Activated CD8-positive, alpha-beta memory T cell treated with anti-CD3 and anti-CD28 coated beads for 24 hours (primary cell): ENCODE results near the gene GRK6.

Experiments
- DNase-seq: peaks from one replicate; pipeline ENCODE4 v3.0.0-alpha.2; 2020

Gene GRK6

DNA sequence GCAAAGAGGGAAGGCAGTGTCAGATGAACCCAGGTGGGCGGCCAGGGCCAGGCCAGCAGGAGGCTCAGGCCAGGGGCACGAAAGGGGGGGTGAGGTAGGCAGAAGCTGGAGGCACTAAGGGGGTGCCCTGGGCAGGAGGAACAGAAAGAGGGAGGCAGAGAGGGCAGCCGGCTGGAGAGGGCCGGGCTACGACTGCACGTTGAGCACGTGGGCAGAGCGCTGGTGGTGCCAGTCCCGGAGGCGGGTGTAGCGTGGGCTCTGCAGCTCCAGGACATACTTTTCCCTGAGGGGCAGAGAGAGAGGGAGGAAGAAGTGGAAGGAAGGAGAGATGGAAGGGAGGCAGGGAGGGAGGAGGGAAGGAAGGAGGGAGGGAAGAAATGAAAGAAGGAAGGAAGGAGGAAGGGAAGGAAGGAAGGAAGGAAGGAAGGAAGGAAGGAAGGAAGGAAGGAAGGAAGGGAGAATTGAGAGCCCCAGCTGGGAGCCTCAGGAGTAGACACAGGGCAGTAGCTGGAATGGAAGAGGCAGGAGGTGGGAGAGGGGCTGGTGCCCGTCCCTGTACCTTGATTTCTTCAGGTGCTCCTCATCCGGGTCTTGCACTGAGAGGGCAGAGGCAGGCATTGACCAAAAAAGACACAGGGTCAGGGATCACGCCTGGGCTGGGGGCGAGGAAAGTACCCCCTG lies 64.0 kb downstream of the GRK6 start:
- DNase-seq, result no peak

DNA sequence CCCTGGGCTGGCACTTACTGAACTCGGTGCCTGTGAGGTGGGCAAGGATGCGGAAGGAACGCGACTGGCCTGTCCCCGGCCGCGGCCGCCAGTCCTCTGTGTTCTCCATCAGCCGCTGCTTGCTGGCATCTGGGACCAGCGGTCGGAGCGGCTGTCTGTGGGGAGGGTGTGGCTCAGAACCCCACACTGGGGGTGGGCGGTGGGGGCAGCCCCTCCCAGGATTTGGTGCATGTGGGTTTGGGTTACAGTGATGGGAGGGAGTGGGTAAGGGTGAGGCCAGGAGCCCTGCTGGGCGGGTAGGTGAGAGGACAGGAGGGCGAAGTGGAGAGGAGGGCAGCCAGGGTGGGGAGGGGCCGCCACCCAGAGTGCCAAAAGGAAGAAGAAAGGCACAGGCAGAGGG lies 64.5 kb downstream of the GRK6 start:
- DNase-seq, result no peak

DNA sequence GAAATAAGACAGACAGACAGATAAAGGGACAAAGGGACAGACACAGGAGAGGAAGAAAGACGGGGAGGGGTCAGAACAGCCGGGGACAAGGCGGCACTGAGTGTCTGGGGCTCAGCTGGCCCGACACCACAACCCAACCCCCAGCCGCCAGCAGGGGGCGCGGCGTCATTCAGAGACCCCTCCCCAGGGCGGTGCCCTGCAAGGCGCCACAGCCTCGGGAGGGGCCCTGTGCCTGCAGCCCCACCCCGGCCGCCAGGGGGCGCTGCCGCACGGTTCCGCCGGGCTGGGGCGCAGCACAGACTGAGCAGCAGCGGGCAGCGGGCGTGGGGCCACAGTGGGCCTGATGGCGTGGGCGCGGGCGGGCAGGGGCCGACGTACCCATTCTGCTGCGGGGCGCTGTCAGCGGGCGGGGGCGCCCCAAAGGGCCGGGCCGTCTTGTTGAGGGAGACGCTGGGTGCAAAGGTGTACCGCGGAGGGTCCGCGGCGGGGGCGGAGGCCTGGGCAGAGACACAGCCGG lies 65.0 kb downstream of the GRK6 start:
- no peak for DNase-seq

DNA sequence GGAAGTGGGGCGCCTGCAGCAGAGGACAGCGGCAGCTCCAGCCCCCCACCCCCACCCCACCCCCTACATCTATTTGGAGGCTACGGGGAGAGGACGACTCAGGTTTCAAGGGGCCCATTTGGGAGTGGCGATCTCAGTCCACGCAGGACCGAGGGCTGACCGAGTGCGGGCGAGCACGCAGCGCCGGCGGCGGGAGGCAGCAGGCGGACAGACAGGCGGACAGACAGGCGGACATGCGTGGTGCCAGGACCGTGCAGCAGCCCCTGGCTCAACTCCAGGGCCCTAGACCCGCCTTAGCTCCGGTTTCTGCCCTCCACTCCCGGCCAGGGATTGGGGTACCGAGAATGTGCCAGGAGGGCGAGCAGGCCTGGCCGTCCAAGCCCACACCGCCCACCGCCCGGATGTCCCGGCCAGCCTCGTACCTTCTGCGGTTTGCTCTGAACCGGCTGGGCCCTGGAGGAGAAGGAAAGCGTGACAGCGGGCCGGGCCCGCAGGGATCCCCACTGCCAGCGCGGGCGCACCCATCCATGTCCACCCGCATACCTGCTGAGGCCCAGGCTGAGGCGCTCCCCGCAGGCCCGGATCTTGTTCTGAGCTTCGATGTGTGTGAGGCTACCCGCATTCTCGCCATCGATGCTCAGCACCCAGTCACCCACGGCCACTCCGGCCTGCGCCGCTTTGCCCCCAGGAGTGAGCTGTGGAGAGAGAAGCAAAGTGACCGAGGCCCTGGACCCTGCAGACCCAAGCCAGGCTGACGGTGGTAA lies 65.7 kb downstream of the GRK6 start:
- no peak for DNase-seq
